Breast epithelium (tissue), 4 donors: ENCODE data around the gene AMZ1. TPM values are rescaled to one million over a fixed set of nuclear protein-coding genes. Genes with fewer than 3 reads are reported as not detected.
A peak's percentile ranks its signal among the peaks of the same experiment; 100 is the strongest.

Source experiments
- DNase-seq, 2 donors: peaks; one replicate each; pipeline ENCODE4 v3.0.0-alpha.2; 2019; ENCODE audit warnings: low spot score in 2 of 2
- H3K27ac ChIP-seq, 2 donors: fragments of 200-600 bp; sonication (generic) in 1 of 2; one replicate each; pipeline ENCODE4 v1.5.1; 2016 to 2019; ENCODE audit warnings: mild to moderate bottlenecking in 1 of 2
- H3K27me3 ChIP-seq, 2 donors: fragments of 200-600 bp; sonication (generic) in 1 of 2; one replicate each; pipeline versions ENCODE4 v1.5.1 to v1.6.0; 2017 to 2019; ENCODE audit warnings: control low read depth in 1 of 2, mild to moderate bottlenecking in 1 of 2
- H3K36me3 ChIP-seq: fragments of 200-600 bp; one replicate; pipeline ENCODE4 v1.5.1; 2019
- H3K4me1 ChIP-seq, 2 donors: fragments of 200-600 bp; sonication (generic); one replicate each; pipeline ENCODE4 v1.5.1; 2016 to 2019; ENCODE audit warnings: control low read depth in 1 of 2
- H3K4me3 ChIP-seq, 3 donors: fragments of 200-600 bp; sonication (generic); 1 replicate in 2 of 3; 2 replicates in 1 of 3; pipeline ENCODE4 v1.5.1; 2016 to 2019; ENCODE audit warnings: mild to moderate bottlenecking in 3 of 3, moderate library complexity in 2 of 3
- H3K9me3 ChIP-seq, 2 donors: fragments of 200-600 bp; sonication (generic) in 1 of 2; one replicate each; pipeline ENCODE4 v1.5.1; 2016 to 2019; ENCODE audit warnings: control low read depth in 1 of 2
- CTCF ChIP-seq, 3 donors: fragments of 450-650 bp; IDR thresholded peaks; one replicate each; pipeline ENCODE4 v1.5.1; 2016 to 2017; ENCODE audit warnings: antibody characterized with exemption in 3 of 3, mild to moderate bottlenecking in 3 of 3, moderate library complexity in 3 of 3
- POLR2A ChIP-seq: fragments of 450-650 bp; IDR thresholded peaks from one replicate; pipeline ENCODE4 v1.6.1; 2016; ENCODE audit warnings: antibody characterized with exemption, mild to moderate bottlenecking, moderate library complexity
- POLR2AphosphoS5 ChIP-seq, 3 donors: sonication (generic); formaldehyde crosslinking; IDR thresholded peaks; one replicate each; pipeline ENCODE4 v1.6.1; 2017; ENCODE audit warnings: antibody characterized with exemption in 3 of 3
- intact Hi-C: fragments of 100-400 bp; cut with DNase I; formaldehyde crosslinking; loops from one replicate; pipeline ENCODE4 v1.15.1; 2023; ENCODE audit warnings: low total_unique reads
- total RNA-seq, 3 donors: library from RNA; depleted of rRNA; stranded (reverse); fragments of >200 nt; gene quantifications; one replicate each; pipeline ENCODE4 v1.1.0, GENCODE V29; 2016

The AMZ1 gene
- total RNA-seq, 3 donors from 2014 or later: 0.16 to 0.88 (median 0.33) TPM

GRCh38 chr7:2640846-2641316 lies 47.1 kb upstream of the AMZ1 start:
- TF ChIP-seq POLR2A: no peak
- no peak for TF ChIP-seq CTCF (IDR thresholded peaks at IDR 0.05)
- no peak for TF ChIP-seq POLR2AphosphoS5 (IDR thresholded peaks at IDR 0.05)
- no peak for DNase-seq
- H3K36me3 ChIP-seq: no peaks in the 10 kb centered on the region
- no peaks in the 10 kb centered on the region for H3K9me3 ChIP-seq
- peak overlapping the region; percentile 71 to 92 for H3K27ac ChIP-seq
- intact Hi-C loops: no loop called here
- H3K27me3 ChIP-seq: no peaks in the 10 kb centered on the region
- H3K4me3 ChIP-seq: peak overlapping the region in 2 of 3 donors; percentile 41 to 64
- peaks cover 11 to 17% of the 10 kb centered on the region in 2 donors for H3K4me1 ChIP-seq

- no peaks in the 10 kb centered on the region for H3K36me3 ChIP-seq
- intact Hi-C loops: no loop called here
These were observed 46.3 kb upstream of the AMZ1 start for GRCh38 chr7:2641406-2642393.

GRCh38 chr7:2643386-2644219 lies 44.4 kb upstream of the AMZ1 start:
- no peak for DNase-seq
- Histone ChIP-seq H3K4me1 (peaks cover 11 to 17% of the 10 kb centered on the region in 2 donors), H3K27ac (no peak overlapping the region), H3K27me3 (no peaks in the 10 kb centered on the region), H3K9me3 (no peaks in the 10 kb centered on the region), H3K4me3 (no peak overlapping the region), H3K36me3 (no peaks in the 10 kb centered on the region)
- intact Hi-C loops: no loop called here
- TF ChIP-seq POLR2A (no peak), POLR2AphosphoS5 (IDR thresholded peaks at IDR 0.05) (no peak)

More at GRCh38 chr7:2641406-2642393, 46.3 kb upstream of the AMZ1 start:
- TF ChIP-seq POLR2A: no peak
- peak; percentile 66 to 88 (median 77) for TF ChIP-seq POLR2AphosphoS5 (IDR thresholded peaks at IDR 0.05)
- peak in 1 of 3 donors; percentile 9 for TF ChIP-seq CTCF (IDR thresholded peaks at IDR 0.05)
- peak overlapping the region; percentile 14 to 64 (median 41) for H3K4me3 ChIP-seq
- DNase-seq: peak; percentile 83 to 92
- H3K27ac ChIP-seq: peak overlapping the region; percentile 71 to 92
- H3K9me3 ChIP-seq: no peaks in the 10 kb centered on the region
- H3K4me1 ChIP-seq: peaks cover 11 to 17% of the 10 kb centered on the region in 2 donors
- H3K27me3 ChIP-seq: no peaks in the 10 kb centered on the region

- no peak for TF ChIP-seq POLR2AphosphoS5 (IDR thresholded peaks at IDR 0.05)
- no peak for TF ChIP-seq CTCF (IDR thresholded peaks at IDR 0.05)
- TF ChIP-seq POLR2A: no peak
- H3K27ac ChIP-seq: no peak overlapping the region
- H3K4me3 ChIP-seq: no peak overlapping the region
- no peaks in the 10 kb centered on the region for H3K9me3 ChIP-seq
- DNase-seq: no peak
- no peaks in the 10 kb centered on the region for H3K36me3 ChIP-seq
- H3K27me3 ChIP-seq: no peaks in the 10 kb centered on the region
- H3K4me1 ChIP-seq: peaks cover 11 to 17% of the 10 kb centered on the region in 2 donors
- intact Hi-C loops: no loop called here
These were observed 43.8 kb upstream of the AMZ1 start for GRCh38 chr7:2644220-2644561.

- peak overlapping the region in 1 of 2 donors; percentile 7 for H3K27ac ChIP-seq
- intact Hi-C loops: no loop called here
- DNase-seq: no peak
These were observed 43.3 kb upstream of the AMZ1 start for GRCh38 chr7:2644562-2645273.

More at GRCh38 chr7:2644562-2645273, 43.3 kb upstream of the AMZ1 start:
- TF ChIP-seq CTCF (IDR thresholded peaks at IDR 0.05): no peak
- TF ChIP-seq POLR2AphosphoS5 (IDR thresholded peaks at IDR 0.05): no peak
- TF ChIP-seq POLR2A: no peak
- Histone ChIP-seq H3K4me3 (no peak overlapping the region), H3K4me1 (peaks cover 11 to 17% of the 10 kb centered on the region in 2 donors), H3K27me3 (no peaks in the 10 kb centered on the region), H3K9me3 (no peaks in the 10 kb centered on the region), H3K36me3 (no peaks in the 10 kb centered on the region)
